ENCODE data around the gene LASP1. TPM values are rescaled to one million over a fixed set of nuclear protein-coding genes. Genes with fewer than 3 reads are reported as not detected.

Gene LASP1
- total and polyA plus RNA-seq, 2 of the 8 experiments (the other 6 are each of a cell fraction or from before 2014, with no cell fraction given): 114 to 180 TPM

- TF ChIP-seq, protein P1, sequence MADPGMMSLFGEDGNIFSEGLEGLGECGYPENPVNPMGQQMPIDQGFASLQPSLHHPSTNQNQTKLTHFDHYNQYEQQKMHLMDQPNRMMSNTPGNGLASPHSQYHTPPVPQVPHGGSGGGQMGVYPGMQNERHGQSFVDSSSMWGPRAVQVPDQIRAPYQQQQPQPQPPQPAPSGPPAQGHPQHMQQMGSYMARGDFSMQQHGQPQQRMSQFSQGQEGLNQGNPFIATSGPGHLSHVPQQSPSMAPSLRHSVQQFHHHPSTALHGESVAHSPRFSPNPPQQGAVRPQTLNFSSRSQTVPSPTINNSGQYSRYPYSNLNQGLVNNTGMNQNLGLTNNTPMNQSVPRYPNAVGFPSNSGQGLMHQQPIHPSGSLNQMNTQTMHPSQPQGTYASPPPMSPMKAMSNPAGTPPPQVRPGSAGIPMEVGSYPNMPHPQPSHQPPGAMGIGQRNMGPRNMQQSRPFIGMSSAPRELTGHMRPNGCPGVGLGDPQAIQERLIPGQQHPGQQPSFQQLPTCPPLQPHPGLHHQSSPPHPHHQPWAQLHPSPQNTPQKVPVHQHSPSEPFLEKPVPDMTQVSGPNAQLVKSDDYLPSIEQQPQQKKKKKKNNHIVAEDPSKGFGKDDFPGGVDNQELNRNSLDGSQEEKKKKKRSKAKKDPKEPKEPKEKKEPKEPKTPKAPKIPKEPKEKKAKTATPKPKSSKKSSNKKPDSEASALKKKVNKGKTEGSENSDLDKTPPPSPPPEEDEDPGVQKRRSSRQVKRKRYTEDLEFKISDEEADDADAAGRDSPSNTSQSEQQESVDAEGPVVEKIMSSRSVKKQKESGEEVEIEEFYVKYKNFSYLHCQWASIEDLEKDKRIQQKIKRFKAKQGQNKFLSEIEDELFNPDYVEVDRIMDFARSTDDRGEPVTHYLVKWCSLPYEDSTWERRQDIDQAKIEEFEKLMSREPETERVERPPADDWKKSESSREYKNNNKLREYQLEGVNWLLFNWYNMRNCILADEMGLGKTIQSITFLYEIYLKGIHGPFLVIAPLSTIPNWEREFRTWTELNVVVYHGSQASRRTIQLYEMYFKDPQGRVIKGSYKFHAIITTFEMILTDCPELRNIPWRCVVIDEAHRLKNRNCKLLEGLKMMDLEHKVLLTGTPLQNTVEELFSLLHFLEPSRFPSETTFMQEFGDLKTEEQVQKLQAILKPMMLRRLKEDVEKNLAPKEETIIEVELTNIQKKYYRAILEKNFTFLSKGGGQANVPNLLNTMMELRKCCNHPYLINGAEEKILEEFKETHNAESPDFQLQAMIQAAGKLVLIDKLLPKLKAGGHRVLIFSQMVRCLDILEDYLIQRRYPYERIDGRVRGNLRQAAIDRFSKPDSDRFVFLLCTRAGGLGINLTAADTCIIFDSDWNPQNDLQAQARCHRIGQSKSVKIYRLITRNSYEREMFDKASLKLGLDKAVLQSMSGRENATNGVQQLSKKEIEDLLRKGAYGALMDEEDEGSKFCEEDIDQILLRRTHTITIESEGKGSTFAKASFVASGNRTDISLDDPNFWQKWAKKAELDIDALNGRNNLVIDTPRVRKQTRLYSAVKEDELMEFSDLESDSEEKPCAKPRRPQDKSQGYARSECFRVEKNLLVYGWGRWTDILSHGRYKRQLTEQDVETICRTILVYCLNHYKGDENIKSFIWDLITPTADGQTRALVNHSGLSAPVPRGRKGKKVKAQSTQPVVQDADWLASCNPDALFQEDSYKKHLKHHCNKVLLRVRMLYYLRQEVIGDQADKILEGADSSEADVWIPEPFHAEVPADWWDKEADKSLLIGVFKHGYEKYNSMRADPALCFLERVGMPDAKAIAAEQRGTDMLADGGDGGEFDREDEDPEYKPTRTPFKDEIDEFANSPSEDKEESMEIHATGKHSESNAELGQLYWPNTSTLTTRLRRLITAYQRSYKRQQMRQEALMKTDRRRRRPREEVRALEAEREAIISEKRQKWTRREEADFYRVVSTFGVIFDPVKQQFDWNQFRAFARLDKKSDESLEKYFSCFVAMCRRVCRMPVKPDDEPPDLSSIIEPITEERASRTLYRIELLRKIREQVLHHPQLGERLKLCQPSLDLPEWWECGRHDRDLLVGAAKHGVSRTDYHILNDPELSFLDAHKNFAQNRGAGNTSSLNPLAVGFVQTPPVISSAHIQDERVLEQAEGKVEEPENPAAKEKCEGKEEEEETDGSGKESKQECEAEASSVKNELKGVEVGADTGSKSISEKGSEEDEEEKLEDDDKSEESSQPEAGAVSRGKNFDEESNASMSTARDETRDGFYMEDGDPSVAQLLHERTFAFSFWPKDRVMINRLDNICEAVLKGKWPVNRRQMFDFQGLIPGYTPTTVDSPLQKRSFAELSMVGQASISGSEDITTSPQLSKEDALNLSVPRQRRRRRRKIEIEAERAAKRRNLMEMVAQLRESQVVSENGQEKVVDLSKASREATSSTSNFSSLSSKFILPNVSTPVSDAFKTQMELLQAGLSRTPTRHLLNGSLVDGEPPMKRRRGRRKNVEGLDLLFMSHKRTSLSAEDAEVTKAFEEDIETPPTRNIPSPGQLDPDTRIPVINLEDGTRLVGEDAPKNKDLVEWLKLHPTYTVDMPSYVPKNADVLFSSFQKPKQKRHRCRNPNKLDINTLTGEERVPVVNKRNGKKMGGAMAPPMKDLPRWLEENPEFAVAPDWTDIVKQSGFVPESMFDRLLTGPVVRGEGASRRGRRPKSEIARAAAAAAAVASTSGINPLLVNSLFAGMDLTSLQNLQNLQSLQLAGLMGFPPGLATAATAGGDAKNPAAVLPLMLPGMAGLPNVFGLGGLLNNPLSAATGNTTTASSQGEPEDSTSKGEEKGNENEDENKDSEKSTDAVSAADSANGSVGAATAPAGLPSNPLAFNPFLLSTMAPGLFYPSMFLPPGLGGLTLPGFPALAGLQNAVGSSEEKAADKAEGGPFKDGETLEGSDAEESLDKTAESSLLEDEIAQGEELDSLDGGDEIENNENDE (IDR thresholded peaks at IDR 0.05; ENCODE audit: insufficient replicate concordance, low read length): no peak
- TF ChIP-seq POU5F1 (IDR thresholded peaks at IDR 0.05; ENCODE audit: low read depth, low read length): no peak
- TF ChIP-seq RXRA (IDR thresholded peaks at IDR 0.05; ENCODE audit: insufficient read depth, low read depth, low read length): no peak
- TF ChIP-seq FOSL1 (IDR thresholded peaks at IDR 0.05; ENCODE audit: insufficient read depth, low read depth, low read length): no peak
- no peak for TF ChIP-seq CBX8 (IDR thresholded peaks at IDR 0.05; ENCODE audit: borderline replicate concordance, low read depth, low read length)
- TF ChIP-seq SUZ12 (IDR thresholded peaks at IDR 0.05; ENCODE audit: low read length): no peak
- TF ChIP-seq TCF12 (IDR thresholded peaks at IDR 0.05; ENCODE audit: low read depth, low read length): no peak
- TF ChIP-seq TAF1 (IDR thresholded peaks at IDR 0.05; ENCODE audit: low read depth, low read length): no peak
- TF ChIP-seq SRF (IDR thresholded peaks at IDR 0.05; ENCODE audit: low read depth, low read length): no peak
- no peak for TF ChIP-seq SP1 (IDR thresholded peaks at IDR 0.05; ENCODE audit: low read depth, low read length)
Measured at GRCh38 chr17:38916771-38917170, 46.9 kb downstream of the LASP1 start (continued).

All from H1 (cell line).